Fibroblast of mammary gland (primary cell): ENCODE data around the gene SOX9.
"Not testable (repeated sequence)": the region's sequence is repeated elsewhere in the genome, so short reads cannot be mapped to it uniquely, and the experiment has no call there.

Experiments
- DNase-seq: peaks from one replicate; pipeline ENCODE4 v3.0.0-alpha.2; 2010; ENCODE audit warnings: low read depth
- H3K4me3 ChIP-seq: 2 replicates; pipeline ENCODE4 v1.5.1; 2011; ENCODE audit warnings: low read depth, mild to moderate bottlenecking, low read length, moderate library complexity; ENCODE audit not compliant: control insufficient read depth
- TF ChIP-seq, protein P1 (sequence below): conservative IDR thresholded peaks from 2 replicates; pipeline ENCODE4 v1.5.1; 2011; ENCODE audit warnings: low read depth, low read length, inconsistent platforms; ENCODE audit not compliant: control insufficient read depth, insufficient read depth

The SOX9 gene

DNA sequence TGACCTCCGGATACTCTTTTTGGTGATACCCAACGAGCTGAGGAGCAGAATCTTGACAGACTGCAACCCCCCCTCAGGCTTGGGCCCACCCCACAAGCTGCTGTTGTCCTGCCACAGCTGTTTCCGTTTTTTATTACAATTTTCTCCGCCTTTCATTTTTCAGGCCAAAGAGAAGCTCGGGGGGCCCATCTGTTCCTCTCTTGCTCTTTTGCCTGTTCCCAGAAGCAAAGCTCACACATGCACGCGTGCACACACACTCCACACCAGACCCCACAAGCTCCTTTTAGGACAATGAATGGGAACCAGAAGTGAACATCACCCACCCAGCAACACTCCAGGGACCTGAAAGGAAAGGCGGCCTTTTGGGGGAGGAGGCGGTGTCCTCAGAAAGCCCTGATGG is 16.3 kb downstream of the SOX9 start:
- DNase-seq = no peak
- no peak overlapping the region for H3K4me3 ChIP-seq
- TF ChIP-seq, protein P1, sequence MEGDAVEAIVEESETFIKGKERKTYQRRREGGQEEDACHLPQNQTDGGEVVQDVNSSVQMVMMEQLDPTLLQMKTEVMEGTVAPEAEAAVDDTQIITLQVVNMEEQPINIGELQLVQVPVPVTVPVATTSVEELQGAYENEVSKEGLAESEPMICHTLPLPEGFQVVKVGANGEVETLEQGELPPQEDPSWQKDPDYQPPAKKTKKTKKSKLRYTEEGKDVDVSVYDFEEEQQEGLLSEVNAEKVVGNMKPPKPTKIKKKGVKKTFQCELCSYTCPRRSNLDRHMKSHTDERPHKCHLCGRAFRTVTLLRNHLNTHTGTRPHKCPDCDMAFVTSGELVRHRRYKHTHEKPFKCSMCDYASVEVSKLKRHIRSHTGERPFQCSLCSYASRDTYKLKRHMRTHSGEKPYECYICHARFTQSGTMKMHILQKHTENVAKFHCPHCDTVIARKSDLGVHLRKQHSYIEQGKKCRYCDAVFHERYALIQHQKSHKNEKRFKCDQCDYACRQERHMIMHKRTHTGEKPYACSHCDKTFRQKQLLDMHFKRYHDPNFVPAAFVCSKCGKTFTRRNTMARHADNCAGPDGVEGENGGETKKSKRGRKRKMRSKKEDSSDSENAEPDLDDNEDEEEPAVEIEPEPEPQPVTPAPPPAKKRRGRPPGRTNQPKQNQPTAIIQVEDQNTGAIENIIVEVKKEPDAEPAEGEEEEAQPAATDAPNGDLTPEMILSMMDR = no peak

DNA sequence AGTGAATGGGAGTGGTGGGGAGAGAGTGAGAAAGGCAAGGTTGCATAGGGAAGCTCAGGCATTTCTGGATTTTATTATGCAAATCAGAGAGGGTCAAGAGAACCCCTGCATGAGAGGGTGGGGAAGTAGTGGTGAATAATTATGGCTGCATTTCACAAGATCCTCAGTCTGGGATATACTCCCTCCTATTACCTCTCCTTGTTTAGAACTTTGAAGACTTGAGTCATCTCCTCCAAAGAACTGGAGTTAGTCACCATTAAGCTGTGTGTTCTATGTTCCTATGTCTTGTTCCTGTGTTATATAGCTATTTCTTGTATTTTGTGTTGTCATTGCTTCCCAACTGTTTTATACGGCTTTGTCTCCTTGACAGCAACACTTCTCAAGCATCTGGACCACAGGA is 18.4 kb downstream of the SOX9 start:
- peak; percentile 72 for DNase-seq
- TF ChIP-seq, protein P1 = no peak

DNA sequence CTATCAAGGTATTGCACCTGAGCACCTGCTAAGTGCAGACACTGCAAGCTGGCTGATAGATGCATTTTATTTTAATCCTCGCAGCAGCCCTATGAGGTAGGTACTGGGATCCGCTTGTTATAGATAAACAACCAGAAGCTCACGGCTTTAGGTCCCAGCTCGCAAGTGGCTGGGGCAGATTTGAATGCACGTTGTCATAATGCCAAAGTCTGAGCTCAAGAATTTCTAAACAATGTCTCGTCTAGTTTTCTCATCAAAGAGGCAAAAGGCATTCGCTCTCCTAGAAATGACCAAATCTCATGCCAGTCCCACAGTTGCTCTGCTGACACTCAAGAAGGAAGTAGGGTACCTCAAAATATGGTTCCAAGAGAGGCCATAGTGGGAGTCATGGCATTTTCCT is 20.5 kb downstream of the SOX9 start:
- H3K4me3 ChIP-seq = no peak overlapping the region
- no peak for DNase-seq
- TF ChIP-seq, protein P1 = no peak

More for the DNA sequence above, 18.4 kb downstream of the SOX9 start:
- no peak overlapping the region for H3K4me3 ChIP-seq

DNA sequence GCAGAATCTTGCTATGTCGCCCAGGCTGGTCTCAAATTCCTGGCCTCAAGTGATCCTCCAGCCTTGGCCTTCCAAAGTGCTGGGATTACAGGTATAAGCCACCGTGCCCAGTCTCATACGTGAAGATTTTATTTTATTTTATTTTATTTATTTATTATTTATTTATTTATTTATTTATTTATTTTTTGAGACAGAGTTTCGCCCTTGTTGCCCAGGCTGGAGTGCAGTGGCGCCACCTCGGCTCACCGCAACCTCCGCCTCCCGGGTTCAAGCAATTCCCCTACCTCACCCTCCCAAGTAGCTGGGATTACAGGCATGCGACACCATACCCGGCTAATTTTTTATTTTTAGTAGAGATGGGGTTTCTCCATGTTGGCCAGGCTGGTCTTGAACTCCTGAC is 21.3 kb downstream of the SOX9 start:
- H3K4me3 ChIP-seq, DNase-seq: not testable (repeated sequence)

DNA sequence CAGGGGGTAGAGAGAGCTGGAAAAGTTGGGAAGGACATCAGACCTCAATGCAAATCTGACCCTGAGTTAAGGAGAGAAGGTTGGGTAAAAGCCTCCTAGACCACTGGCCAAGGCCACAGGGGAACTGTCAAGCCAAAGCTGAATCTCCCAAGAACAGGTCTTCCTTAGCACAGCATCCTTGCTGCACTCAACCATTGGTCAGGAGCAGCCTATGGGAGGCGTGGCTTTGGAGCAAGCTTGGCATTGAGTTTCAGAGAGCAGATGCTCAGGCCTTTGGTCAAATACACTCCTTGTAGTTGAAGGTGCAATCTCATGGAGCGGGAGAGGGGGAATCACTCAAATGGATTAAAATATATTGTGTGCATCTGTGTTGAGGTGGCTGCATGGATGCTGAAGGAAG is 21.8 kb downstream of the SOX9 start:
- no peak overlapping the region for H3K4me3 ChIP-seq
- DNase-seq = no peak
- TF ChIP-seq, protein P1 = no peak

DNA sequence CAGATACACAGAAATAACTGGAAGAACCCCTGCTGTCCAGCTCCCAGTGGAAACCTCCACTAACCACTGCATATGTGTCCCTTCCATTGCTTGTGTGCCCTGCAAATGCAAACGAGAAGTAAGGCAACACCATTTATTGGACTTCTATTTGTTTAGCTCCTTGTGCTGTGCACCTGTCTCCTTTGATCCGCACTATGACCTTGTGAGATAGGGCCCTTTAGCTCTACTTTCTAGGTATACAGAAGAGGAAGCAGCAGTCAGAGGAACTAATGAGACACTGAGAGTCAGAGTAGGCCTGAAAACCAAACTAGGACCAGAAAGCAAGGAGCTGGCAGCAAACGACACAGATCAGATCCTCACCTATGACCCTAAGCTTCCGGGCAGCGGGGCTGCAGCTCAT is 22.4 kb downstream of the SOX9 start:
- TF ChIP-seq, protein P1 = no peak
- DNase-seq = no peak

DNA sequence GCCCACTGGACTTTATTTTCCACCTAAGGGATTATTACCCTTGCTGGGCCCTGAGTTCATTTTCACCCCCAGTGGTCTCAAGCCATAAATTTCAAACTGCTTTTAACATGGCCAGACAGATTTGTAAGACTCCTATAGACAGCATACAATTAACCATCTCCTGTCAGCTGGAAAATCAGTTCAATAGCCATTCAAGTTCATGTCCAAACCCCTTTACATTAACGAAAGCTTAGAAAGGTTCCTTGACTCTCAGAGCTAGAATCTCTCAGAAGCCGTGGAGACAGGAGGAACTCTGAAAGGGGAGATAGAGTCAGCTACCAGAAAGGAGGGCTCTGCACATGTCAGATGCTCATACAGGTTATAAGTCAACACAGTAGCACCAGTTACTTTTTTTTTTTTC is 23.3 kb downstream of the SOX9 start:
- DNase-seq = no peak
- H3K4me3 ChIP-seq = no peak overlapping the region
- TF ChIP-seq, protein P1 = no peak

More for the DNA sequence above, 22.4 kb downstream of the SOX9 start:
- no peak overlapping the region for H3K4me3 ChIP-seq
